Activated CD8-positive, alpha-beta memory T cell treated with anti-CD3 and anti-CD28 coated beads, Interleukin-2, amount 50 U/mL, for 48 hours (primary cell): ENCODE measurements around the gene DNER.
"Not testable (repeated sequence)": the region's sequence is repeated elsewhere in the genome, so short reads cannot be mapped to it uniquely, and the experiment has no call there.

Experiments
- DNase-seq: peaks from one replicate; pipeline ENCODE4 v3.0.0-alpha.2; 2020

DNER gene

DNA sequence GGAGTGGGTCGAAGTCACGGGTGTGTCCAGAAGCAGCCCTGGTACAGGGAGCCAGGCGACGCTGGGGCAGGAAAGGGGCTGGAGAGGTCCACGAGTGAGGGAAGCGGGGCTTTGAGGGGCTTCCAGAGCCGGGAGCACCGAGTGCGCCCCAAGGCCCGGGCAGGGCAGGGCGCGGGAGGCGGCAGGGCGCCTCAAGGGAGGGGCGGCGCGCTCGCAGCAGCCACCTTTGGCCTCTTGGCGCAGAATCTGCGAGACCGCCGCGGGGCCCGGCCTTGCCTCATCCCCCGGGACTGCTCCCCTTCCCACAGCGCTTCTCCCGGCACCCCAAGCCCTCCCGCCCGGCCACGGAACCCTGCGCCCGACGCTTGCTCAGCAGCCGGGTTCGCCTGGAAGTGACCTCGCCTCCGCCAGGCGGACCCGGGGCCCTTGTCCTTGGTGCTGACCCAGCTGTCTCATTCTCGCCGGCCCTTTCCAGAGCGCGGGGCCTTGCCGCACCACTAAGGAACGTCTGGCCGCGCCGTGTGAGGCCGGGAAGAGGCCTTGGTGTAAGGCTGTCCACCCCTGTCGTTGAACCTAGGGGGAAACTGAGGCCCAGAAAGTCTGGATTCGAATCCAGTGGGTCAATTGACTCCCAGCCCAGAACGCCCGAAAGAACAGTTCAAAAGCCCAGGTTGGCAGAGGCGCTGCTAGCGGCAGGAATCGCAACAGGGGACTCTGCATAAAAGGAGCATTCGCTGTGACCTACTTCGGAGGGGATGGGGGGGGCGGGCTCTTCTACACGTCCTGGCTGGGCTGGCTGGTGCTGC, 584 bp upstream of the DNER start:
- peak; percentile 66 for DNase-seq

DNA sequence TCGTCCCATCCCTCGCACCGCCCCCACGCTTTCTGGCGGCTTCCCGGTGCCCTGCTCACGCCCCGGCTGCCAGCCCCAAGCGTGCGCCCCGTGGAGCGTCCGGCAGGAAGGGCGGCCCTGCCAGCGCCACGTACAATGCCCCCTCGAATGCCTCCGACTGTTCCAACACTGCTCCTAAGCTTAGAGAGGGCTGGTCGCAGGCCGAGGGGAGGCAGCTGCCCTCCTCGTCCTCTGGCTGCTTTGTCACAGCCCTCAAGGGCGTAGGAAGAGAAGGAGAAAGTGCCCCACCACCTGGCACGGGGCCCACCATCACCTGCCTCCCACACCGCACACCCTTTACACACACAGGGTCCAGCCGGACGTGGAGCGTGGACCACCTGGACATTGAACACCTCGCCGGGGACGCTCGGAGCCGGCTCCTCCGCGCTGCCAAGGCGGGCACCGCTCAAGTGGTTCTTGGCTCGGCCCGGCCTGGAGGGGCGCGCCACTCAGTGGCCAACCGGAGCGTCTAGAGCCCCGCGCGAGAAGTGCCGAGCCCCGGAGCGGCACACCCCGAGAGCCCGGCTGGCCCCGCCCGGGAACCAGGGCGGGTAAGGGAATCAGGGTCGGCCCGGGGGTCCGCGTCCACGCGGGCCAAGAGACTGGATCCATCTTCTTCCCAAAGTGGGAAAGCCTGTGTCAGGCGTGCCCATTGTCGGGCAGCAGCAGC, 830 bp downstream of the DNER start:
- DNase-seq: peak; percentile 64

DNA sequence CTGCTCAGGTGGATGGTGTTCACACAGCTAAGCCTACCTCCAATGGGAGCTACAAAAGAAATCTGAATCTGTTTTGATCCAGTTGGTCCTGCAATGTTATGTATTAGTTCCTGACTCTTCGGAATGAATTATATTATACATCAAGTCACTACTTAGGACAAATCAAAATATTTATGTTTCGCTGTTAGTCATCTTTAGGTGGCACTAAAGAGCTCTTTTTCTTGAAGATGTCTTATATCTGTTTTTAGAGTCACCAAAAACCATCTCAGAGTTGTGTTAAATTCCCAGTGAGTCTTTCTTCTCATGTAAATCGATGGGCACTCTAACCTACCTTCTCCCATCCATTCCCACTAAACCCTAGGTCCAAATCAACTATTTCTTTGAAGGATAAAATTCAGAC, 2.2 kb downstream of the DNER start:
- DNase-seq: no peak

DNA sequence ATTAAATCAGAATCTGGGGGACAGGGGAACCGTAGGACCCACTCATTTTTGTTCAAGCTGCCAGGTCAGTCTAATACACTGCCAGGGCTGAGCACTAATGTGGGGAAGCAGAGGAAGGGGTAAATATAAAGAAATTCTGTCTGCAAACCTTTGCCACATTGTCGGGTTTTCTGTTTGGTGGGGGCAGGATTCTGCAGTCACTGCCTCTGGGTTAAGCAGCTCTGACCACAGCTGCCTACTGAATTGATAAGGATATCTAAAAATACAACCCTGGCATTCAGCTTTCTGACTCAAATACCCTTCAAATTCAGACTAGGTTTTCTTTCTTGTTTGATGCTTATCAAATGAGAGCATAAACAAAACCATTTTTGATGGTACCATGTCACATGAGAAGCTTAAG, 6.0 kb downstream of the DNER start:
- no peak for DNase-seq

DNA sequence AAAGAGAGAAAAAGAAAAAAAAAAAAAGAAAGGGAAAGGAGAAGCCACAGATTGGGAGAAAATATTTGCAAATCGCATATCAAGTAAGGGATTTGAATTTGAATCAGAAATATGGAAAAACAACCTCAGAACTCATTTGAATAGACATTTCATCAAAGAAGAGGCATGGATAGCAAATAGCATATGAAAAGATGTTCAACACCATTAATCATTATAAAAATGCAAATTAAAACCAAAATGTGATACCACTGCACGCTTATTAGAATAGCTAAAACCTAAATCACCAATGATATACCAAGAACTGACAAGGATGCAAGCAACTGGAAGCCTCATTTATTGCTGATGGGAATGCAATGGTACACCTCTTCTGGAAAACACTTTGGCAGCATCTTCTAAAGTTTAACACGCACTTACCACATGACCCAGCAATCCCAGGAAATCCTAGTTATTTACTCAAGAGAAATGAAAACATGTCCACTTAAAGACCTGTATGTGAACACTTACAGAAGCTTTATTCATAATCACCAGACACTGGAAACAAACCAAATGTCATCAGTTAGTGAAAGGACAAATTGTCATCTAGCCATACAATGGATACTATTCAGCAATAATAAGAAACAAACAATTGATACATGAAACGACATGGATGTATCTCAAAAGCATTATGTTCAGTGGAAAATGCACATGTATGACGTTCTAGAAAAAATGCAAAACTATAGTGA, 10.3 kb downstream of the DNER start:
- DNase-seq: no peak

DNA sequence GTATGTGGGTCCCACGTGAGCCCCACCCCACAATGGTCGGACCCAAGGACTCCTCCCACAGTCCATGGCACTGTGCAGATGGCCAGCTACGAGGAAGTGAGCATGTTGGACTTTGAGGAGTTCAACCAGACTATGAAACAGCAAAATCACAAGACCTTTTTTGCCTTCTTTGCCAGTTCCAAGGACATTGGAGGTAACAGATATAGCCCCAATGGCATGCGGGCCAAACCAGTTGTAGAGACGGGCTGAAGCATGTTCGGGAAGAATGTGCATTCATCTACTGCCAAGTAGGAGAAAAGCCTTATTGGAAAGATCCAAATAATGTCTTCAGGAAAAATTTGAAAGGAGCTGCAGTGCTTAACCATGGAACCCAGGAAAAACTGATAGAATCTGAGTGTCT, 12.6 kb downstream of the DNER start:
- DNase-seq: no peak

DNA sequence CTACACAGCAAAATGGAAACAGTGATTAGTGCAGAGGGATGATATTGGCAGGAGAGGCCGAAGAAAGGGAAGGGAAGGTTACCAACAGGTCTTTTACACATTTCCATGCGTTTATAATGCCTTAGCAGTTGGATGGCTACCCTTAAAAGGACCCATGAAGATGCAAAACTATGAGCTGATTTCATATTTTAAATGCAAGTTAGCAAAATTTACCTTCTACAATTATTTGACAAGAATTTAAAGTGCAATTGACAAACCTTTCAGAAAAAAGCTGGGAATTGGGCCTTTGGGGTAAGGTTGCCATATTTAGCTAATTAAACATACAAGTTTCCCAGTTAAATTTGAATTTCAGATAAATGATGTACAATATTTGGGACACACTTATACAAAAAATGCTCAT, 13.3 kb downstream of the DNER start:
- DNase-seq: no peak

DNA sequence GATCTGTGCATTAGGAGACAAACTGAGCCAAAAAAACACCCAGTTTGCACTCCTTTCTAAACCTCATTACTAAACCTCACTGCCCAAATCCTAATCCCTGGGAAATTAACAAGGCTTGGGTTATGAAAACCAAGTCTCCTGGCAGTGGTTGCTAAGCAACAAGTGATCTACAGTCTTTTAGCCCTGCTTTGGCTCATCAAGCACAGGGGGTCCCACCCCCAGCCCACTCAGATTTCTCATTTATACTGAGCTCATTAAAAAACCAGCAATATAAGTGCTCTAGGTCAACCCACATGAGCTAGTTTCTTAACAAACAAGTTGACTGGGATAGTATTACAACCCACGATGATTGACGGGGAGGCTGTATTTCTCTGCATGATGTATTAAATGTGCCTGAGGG, 18.4 kb downstream of the DNER start:
- DNase-seq: no peak

DNA sequence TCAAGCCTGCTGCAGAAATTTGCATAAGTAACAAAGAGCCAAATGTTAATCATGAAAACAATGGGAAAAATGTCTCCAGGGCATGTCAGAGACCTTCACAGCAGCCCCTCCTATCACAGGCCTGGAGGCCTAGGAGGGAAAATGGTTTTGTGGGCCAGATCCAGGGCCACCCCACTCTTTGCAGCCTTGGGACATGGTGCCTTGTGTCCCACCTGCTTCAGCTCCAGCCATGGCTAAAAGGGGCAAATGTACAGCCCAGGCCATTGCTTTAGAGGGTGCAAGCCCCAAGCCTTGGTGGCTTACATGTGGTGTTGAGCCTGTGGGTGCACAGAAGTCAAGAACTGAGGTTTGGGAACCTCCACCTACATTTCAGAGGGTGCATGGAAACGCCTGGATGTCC, 20.5 kb downstream of the DNER start:
- DNase-seq: not testable (repeated sequence)

DNA sequence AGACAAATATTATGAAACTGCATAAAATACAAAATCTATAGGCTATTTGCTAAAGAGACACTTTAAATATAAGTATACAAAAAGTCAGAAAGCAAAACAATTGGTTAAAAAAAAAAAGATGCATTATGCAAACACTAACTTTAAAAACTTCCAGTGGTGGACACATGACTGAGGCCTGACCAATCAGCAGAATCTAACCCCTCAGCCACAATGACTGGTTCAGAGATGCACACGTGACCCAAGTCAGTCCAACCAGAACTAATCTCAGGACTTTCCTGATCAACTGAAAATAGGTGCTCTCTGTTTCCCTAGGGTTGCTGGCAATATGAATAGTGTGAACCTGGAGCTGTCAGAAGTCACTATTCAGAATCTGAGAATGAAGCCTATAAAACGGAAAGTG, 22.7 kb downstream of the DNER start:
- DNase-seq: no peak

DNA sequence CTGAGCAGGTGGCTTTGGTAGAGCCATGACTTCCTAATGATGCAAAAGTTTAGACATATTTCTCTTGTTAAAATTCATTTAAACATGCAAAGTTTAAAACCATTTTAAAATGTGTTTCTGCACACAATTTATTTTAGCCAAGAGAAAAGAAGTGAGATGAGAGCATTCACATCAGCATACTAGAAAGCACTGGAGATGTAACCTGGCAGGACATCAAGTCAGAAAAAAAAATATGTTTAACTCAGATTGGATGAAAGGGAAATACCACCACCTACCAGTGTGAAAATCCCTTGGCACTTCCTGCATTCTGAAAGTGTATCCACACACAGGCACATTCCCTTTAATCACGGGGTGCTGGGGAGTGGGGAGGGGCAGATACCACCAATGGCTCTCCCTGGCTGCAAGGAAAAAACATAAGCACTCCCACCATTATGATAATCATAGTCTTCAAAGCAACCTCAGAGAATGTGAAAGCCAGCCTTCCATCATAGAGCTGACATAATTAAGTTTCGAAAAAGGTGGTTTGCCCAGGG, 25.0 kb downstream of the DNER start:
- no peak for DNase-seq

DNA sequence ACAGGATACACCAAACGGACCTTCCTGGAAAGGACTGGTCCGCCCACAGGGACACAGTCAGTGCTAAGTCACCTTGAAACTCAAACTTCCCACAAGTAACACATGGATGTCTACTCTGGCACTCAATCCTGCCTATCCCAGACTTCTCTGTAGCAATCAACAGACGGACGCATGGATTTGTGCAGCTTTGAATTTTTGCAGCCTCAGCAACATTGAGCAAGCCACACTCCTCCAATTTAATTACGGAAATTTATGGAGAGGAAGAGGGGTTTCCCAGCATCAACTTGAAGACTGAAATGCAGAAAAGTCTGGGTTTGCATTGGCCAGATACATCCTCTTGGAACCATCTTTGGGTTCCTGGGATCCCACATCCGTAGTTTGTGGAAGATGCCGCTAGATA, 26.2 kb downstream of the DNER start:
- no peak for DNase-seq

DNA sequence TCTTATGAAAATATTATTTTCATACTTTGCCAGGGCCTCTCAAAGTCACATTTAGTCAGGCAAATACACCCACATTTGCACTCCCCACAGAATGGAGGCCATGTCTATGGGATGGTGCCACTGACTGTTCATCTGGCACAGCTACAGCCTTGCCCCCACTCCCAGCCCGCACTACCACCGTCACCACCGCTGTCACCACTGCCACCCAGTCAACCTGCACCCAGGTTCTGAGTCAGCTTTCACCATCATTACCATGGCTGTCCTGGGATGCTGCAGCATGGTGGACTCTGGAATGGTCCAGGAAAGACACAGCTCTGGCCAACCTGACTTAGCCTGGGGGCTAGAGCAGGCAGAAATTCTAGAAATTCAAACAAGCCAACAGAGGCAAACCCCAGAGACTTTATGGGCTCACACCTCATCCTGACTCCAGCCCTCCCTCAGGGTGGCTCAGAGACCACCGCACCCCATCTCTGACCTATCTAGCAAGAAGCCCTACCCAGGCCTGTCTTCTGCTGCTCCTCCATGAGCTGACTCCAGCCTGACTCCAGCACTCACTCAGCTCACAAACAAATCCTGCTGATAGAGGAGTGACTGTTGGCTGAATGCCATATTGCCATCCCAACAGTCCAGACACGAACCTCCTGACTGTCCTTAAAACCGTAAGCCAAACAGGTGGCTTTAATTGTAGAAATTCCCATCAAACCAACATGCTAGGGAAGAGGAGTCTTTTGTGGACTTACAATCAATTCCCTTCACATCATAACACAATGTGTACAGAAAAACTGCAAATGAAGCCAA, 28.0 kb downstream of the DNER start:
- no peak for DNase-seq

DNA sequence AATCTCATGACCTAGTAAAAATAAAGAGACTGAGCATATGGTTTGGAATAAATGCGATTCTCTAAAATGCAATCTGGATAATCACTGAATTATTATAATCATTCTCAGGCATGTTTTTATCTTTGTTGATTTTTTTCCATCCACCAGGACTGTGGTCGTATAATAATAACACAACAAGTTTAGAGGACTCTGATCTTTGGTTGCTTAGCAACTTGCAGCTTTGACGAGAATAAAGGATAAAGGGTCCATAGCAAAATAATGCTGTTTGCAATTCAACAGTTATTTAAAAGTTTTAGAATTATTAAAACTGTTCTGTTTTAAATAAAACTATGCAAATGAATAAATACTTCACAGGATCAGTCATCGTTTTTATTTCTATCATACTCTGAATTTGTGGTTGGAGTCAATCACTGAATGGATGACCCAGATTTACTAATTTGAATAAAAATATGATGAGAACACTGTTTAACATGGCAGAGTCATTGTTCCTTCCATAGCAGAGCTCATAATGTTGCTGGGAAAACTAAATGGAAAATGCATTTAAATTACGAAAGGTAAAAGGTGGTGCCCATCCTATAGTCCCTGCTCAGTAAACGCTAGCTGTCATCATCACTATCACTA, 29.3 kb downstream of the DNER start:
- no peak for DNase-seq

DNA sequence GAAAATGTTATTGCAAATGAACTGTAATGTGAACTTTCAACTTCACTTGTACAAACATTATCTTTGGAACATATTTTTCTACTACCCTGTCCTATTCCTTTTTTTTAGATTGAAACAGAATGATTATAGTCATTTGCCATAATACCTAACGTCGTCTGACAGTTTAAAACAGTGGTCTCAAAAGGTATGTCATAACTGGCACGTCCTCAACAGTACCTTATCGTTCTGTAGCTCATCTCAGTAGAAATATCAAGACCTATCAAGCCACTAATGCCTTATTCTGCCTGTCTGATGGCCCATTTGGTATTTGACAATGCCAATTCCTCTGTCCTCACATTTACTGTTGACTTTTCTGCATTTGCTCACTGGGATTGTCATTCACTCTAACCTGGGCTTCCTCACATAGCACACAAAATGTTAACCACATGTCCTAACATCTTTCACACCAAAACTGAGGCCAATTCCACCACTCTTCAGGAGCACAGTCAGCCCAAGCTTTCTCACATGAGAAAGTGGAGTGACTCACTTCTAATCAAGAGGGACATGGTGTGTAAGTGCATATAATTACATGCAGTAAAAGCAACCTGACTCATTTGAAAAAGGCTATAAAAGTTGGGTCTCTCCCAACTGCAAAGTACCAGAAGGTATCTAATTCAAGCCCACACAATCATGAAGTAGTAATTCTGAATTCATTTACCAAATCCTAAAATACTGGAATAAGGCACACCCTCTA, 34.8 kb downstream of the DNER start:
- no peak for DNase-seq

DNA sequence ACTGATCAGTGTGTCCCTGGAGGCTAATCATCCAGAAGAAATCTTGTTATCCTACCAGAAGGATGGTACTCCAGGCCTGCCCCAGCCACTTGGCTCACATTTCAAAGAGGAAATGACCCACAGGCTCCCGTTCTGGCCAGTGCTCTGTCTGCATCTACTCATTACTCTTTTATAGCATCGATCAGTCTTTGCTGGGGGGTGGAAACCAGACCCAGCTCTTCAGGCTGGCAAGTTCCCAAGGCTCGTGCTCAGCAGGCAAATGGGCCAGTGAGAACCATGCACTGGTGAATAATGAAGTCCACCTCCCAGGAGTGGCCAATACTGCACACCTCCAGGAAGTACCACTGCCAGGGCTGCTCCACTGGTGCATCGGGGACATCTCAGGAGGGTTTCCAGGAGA, 38.8 kb downstream of the DNER start:
- DNase-seq: no peak

DNA sequence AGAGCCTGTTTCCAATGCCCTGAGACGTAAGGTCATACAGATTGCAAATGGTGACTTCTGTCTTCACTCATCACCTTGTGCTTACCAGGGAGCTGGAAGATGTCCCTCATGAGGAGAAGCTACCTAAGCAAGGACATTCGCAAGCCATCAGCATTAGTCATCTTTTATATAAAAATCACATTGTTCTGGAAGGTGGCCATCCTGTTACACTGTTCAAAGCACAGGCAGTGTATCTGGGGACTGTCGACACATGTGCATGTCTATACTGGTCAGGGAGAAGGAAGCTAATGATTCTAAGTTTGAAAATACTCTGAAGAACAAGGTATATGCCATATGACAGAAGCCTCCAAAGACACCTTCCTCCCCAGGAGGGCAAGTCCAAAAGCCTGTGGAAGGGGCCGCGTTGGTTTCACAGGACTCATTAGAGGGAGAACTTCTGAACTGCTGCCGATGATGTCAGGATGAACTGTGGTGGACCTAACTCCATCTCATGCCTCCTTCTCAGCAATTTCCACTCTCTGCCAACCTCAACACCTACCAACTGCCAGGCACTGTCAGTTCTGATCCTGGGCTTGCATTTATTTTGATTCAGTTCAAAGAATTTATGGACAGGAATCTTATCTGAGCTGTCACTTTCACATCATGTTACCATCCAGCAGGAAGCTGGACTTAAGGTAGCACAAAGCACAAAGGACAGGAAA, 39.4 kb downstream of the DNER start:
- no peak for DNase-seq

DNA sequence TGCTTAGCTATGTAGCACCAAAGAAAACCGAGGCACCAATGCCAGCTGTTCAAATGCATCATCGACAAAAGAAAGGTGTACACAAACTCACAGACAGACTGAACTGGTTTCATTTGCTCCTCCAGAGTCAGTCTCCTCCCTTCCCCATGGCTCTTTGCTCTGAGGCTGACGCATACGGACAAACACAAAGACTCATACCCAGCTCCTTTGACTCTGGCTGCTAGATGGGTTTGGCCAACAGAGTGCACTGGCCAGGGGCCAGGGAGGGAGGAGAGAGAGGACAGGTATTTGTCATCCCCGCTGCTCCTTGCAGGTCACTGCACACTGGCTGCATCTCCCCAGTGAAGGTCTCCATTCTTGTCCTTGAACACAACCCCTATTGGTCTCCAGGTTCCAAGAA, 40.7 kb downstream of the DNER start:
- no peak for DNase-seq

DNA sequence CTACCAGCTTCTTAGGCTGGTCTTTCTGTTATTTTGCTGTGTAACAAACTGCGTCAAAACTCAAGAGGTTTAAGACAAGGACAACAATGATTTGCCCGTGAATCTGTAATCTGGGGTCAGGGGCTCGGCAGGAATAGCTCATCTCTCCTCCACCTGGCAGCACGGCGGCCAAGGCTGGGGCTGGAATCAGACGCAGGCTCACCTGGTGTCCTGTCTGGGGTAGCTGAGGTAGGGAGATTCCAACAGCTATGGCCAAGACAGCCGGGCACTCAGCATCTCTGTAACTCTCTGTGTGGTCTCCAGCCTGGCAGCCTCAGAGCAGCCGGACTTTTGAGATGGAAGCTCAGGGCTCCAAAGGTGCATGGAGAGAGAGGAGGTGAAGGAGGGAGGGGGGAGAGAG, 42.3 kb downstream of the DNER start:
- DNase-seq: no peak

DNA sequence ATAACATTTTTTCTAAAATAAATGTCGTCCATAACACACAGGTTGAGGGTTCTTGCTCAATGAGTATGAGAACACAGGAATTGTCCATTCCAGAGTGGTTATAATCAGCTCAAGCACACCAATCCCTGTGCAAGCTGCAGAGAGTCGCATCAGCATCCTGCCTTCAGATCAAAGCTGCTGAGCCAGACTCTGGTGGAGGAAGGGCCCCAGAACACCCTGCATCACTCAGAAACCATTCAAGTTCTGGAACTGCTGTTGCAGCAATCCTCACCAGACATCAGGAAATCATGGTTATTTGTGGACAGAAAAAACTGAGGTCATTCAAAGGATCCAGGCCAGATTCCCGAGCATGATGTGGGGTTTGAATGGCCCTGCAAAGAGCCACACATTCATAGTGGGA, 44.5 kb downstream of the DNER start:
- no peak for DNase-seq

DNA sequence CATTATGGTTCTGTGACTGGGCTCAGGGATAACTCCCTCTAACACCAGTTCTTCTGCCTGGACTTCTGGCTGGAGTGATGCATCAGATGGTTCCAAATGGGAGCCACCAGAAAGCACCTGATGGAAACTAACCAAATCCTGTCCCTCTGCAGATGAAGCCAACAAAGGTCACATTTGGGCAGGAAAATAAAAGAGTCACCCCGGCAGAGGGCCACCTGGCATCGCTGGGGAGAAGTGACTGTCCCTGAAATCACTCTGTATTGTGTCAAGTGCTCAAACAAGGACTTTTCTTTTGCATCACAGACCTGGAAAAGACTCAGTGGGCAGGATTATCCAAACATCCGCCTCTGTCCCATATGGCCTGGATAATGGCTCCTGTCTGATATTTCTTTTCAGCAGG, 47.5 kb downstream of the DNER start:
- no peak for DNase-seq
